GM15510 (cell line): Measurements from ENCODE around the gene H3-3A.

Source experiments
- POLR2A ChIP-seq: IDR thresholded peaks from 3 replicates; pipeline ENCODE4 v1.6.1; 2011; ENCODE audit warnings: borderline replicate concordance; ENCODE audit not compliant: insufficient read length; ENCODE audit errors: extremely low read depth

H3-3A gene

GRCh38 chr1:226112626-226113025, 50.1 kb downstream of the H3-3A start:
- TF ChIP-seq POLR2A, result no peak

DNA sequence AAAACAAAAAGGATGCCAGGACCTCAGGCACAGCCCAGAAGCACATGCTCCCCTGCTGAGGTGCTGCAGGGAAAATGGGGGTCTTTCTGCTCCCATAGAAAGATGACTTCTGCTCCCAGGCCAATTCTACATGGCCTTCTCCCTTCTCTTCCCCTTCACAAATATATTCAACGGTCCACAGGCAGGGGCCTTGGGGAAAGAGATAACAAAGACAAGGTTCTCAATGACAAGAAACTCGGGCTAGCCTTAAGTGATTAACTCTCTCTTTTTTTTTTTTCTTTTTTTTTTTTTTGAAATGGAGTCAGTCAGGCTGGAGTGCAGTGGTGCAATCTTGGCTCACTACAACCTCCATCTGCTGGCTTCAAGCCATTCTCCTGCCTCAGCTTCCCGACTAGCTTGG, 54.2 kb downstream of the H3-3A start:
- TF ChIP-seq POLR2A, result no peak

GRCh38 chr1:226117330-226117729, 54.8 kb downstream of the H3-3A start:
- no peak for TF ChIP-seq POLR2A

GRCh38 chr1:226118357-226118756, 55.8 kb downstream of the H3-3A start:
- TF ChIP-seq POLR2A, result no peak

DNA sequence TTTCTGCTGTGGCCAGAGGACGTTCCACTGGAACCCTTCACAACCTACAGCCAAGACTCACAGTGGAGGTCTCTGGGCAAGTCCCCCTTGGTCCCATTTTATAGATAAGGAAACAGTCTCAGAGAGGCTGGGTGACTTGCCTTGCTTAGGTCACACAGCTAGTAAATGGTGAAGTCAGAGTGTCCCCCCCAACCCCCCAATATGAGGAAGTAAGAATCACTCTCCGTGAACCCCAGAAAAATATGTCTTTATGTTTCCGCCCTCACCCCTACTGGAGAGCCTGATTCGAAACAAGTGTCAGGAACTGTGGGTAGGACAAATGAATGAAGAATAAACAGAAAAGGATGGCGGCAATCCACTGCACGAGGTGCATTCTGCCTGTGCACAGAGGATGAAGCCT, 56.7 kb downstream of the H3-3A start:
- no peak for TF ChIP-seq POLR2A

DNA sequence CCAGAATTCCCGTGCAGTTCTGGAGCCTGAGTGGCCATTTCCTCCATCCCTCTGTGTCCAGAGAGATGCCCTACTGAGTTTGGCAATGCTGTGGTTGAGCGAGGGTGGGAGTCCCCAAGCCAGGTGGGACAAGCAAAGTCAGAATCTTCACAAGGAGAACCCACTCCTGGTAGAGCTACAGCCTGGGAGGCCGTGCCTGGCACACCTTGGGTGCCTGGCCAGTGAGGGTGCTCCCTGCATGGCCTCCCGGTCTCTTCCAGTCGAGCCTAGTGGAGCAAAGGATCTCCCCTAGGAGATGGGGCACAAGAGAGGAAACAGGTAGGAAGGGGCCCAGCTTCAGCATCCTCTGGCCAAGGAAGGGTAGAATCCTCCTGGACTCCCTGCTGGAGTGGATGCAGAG, 57.9 kb downstream of the H3-3A start:
- no peak for TF ChIP-seq POLR2A

DNA sequence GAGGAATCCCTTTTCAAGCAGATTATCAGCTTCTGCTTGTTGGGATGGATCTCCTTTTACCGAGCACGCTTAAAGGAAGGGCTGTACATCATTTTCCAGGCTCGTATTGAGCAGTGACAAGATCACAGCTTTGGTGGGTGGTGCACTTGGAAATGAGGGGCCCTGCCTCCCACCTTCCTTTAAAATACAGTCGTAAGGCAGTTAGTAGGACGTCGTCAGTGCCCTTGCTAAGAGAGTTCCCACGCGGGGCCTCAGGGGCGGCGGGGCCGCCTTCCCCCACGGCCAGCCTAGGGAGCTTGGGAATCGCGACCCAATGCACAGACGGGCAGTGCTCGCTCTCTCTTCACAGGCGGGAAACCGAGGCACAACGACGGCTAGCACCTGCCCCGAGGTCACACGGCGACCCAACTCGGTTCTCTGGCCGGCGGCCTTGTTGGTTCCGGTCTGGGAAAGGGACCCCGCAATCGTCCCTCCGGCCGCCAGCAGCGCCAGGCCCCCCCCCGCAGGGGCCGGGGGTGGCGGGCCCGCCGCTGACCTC, 58.6 kb downstream of the H3-3A start:
- no peak for TF ChIP-seq POLR2A
